ENCODE data around the gene ALK. TPM values are rescaled to one million over a fixed set of nuclear protein-coding genes. Genes with fewer than 3 reads are reported as not detected.

Gene ALK
- total and polyA plus RNA-seq, 2 donors (not counting 1 experiment from before 2014, with no cell fraction given), result not detected

DNA sequence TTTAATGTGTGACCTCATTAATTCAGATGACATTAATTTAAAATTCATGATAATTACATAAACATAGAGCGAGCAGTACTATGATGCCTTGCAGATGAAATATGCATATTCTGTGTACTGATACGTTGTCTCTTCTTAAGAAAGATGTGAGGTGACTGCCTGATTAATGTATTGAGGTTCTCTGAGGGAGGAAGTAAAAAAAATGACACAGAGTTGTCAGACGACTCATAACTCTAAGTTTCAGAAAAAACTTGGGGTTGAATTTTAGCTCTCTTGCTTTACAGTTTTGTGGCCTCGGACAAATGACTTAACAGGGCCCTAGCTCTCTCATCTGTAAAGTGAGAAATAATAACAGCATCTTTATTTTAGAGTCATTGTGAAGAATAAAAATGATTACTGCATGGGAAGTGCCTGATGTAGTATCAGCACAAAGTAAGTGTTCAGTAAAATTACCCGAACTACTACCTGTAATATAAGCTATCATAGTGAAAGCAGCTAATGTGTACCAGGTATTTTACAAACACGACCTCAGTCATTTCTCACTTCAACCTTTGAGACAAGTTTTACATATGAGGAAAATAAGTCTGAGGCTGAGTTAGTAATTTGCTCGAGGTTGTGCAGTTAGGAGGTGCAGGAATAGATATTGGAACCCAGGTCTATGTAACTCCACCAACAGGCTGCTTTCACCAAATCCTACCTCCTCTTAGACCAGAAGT lies 65.3 kb downstream of the ALK start:
- no peak overlapping the region for H3K4me2 ChIP-seq (replicated peaks; ENCODE audit: low read depth, low read length, poor library complexity, severe bottlenecking)
- H4K20me1 ChIP-seq (ENCODE audit: control insufficient read depth, insufficient read depth, low read length, poor library complexity, severe bottlenecking), result no peaks in the 10 kb centered on the region
- intact Hi-C loops (cut with micrococcal nuclease), result no loop called here
- POLR2A ChIA-PET, result no interaction called here
- no peak overlapping the region for H2AFZ ChIP-seq (ENCODE audit: insufficient read depth, low read depth, low read length, poor library complexity, severe bottlenecking)
- H3K36me3 ChIP-seq (replicated peaks in 1 of 2; ENCODE audit: control extremely low read depth in 1 of 2, control insufficient read depth in 1 of 2, extremely low read depth in 1 of 2, insufficient read depth in 2 of 2, low read length in 1 of 2), result no peaks in the 10 kb centered on the region
- no peak overlapping the region for H3K4me3 ChIP-seq (ENCODE audit: control extremely low read depth in 1 of 5, extremely low read depth in 1 of 5, insufficient read depth in 1 of 5, low read depth in 2 of 5, low read length in 4 of 5)
- WGBS (ENCODE audit: insufficient coverage), result 82% methylated on average over 1 of the region's 7 CpGs
- Mint-ChIP-seq H3K4me3 (no peak overlapping the region), H3K27me3 (peaks cover 30% of the 10 kb centered on the region), H3K27ac (no peak overlapping the region), H3K4me1 (no peaks in the 10 kb centered on the region), H3K9me3 (ENCODE audit: insufficient read depth) (peaks cover 4% of the 10 kb centered on the region)
- H3K9ac ChIP-seq (ENCODE audit: low read length), result no peak overlapping the region
- ATAC-seq (ENCODE audit: low read depth), result no peak
- no peak for DNase-seq
- H3K27me3 ChIP-seq (replicated peaks in 1 of 4; ENCODE audit: control extremely low read depth in 1 of 4, control insufficient read depth in 3 of 4, insufficient read depth in 4 of 4, low read length in 3 of 4), result peaks cover 0 to 8% (median 0%) of the 10 kb centered on the region in 4 experiments
- no peak overlapping the region for H3K27ac ChIP-seq (ENCODE audit: low read length in 2 of 2)
- H3K79me2 ChIP-seq (ENCODE audit: control insufficient read depth, insufficient read depth, low read length), result no peaks in the 10 kb centered on the region
- H3K4me1 ChIP-seq (ENCODE audit: control insufficient read depth in 2 of 2, insufficient read depth in 2 of 2, low read length in 2 of 2), result no peaks in the 10 kb centered on the region
- CTCF ChIA-PET, result no interaction called here
- peaks cover 0 to 4% (median 0%) of the 10 kb centered on the region in 3 donors for H3K9me3 ChIP-seq (ENCODE audit: control extremely low read depth in 1 of 3, control insufficient read depth in 2 of 3, insufficient read depth in 1 of 3, low read length in 2 of 3)
- TF ChIP-seq, protein P1, sequence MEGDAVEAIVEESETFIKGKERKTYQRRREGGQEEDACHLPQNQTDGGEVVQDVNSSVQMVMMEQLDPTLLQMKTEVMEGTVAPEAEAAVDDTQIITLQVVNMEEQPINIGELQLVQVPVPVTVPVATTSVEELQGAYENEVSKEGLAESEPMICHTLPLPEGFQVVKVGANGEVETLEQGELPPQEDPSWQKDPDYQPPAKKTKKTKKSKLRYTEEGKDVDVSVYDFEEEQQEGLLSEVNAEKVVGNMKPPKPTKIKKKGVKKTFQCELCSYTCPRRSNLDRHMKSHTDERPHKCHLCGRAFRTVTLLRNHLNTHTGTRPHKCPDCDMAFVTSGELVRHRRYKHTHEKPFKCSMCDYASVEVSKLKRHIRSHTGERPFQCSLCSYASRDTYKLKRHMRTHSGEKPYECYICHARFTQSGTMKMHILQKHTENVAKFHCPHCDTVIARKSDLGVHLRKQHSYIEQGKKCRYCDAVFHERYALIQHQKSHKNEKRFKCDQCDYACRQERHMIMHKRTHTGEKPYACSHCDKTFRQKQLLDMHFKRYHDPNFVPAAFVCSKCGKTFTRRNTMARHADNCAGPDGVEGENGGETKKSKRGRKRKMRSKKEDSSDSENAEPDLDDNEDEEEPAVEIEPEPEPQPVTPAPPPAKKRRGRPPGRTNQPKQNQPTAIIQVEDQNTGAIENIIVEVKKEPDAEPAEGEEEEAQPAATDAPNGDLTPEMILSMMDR (IDR thresholded peaks at IDR 0.05), result no peak
- TF ChIP-seq EZH2 (IDR thresholded peaks at IDR 0.05; ENCODE audit: borderline replicate concordance, insufficient read depth, low read depth, low read length, poor library complexity, severe bottlenecking), result no peak

DNA sequence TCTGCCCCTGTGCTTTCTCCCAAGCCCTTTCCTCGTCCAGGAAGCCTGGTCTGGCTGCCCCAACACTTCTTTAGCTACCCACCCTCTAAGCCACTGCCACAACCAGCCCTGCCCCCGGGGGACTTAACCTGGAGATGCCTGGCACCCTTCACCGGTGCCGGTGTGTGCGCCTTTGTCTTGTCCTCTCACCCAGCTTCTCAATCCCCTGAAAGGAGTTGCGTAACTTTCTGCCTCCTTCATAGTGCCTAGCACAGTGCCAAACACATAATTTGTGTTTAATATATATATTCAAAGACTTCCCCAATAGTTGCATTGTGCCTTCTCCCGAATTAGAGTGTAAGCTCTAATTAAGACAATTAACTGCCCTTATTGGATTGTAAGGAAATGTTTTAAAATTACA lies 70.6 kb downstream of the ALK start:
- Histone ChIP-seq H3K79me2 (ENCODE audit: control insufficient read depth, insufficient read depth, low read length) (no peaks in the 10 kb centered on the region), H3K4me3 (ENCODE audit: control extremely low read depth in 1 of 5, extremely low read depth in 1 of 5, insufficient read depth in 1 of 5, low read depth in 2 of 5, low read length in 4 of 5) (no peak overlapping the region), H3K4me2 (replicated peaks; ENCODE audit: low read depth, low read length, poor library complexity, severe bottlenecking) (no peak overlapping the region), H3K36me3 (replicated peaks in 1 of 2; ENCODE audit: control extremely low read depth in 1 of 2, control insufficient read depth in 1 of 2, extremely low read depth in 1 of 2, insufficient read depth in 2 of 2, low read length in 1 of 2) (no peaks in the 10 kb centered on the region), H3K9ac (ENCODE audit: low read length) (no peak overlapping the region), H3K27me3 (replicated peaks in 1 of 4; ENCODE audit: control extremely low read depth in 1 of 4, control insufficient read depth in 3 of 4, insufficient read depth in 4 of 4, low read length in 3 of 4) (peaks cover 0 to 3% (median 0%) of the 10 kb centered on the region in 4 experiments), H2AFZ (ENCODE audit: insufficient read depth, low read depth, low read length, poor library complexity, severe bottlenecking) (no peak overlapping the region), H3K27ac (ENCODE audit: low read length in 2 of 2) (no peak overlapping the region), H3K9me3 (ENCODE audit: control extremely low read depth in 1 of 3, control insufficient read depth in 2 of 3, insufficient read depth in 1 of 3, low read length in 2 of 3) (peaks cover 0 to 4% (median 0%) of the 10 kb centered on the region in 3 donors), H3K4me1 (ENCODE audit: control insufficient read depth in 2 of 2, insufficient read depth in 2 of 2, low read length in 2 of 2) (no peaks in the 10 kb centered on the region), H4K20me1 (ENCODE audit: control insufficient read depth, insufficient read depth, low read length, poor library complexity, severe bottlenecking) (no peaks in the 10 kb centered on the region)
- Mint-ChIP-seq H3K27me3 (peaks cover 16% of the 10 kb centered on the region), H3K9me3 (ENCODE audit: insufficient read depth) (peaks cover 4% of the 10 kb centered on the region), H3K4me1 (no peaks in the 10 kb centered on the region), H3K4me3 (no peak overlapping the region), H3K27ac (no peak overlapping the region)
- intact Hi-C loops (cut with micrococcal nuclease), result no loop called here
- no peak for DNase-seq
- CTCF ChIA-PET, result interaction anchor here (1.3 kb wide), 1 partner anchor 8 kb away, joined by 3 read pairs; no protein-coding TSS in a partner anchor
- POLR2A ChIA-PET, result no interaction called here
- WGBS (ENCODE audit: insufficient coverage), result 85% methylated on average over 2 of the region's 7 CpGs
- ATAC-seq (ENCODE audit: low read depth), result no peak
- no peak for TF ChIP-seq EZH2 (IDR thresholded peaks at IDR 0.05; ENCODE audit: borderline replicate concordance, insufficient read depth, low read depth, low read length, poor library complexity, severe bottlenecking)
- TF ChIP-seq, protein P1 (IDR thresholded peaks at IDR 0.05), result no peak
